Subcutaneous adipose tissue (tissue), 4 donors: Measurements from ENCODE around the gene WSB1. TPM values are rescaled to one million over a fixed set of nuclear protein-coding genes. Genes with fewer than 3 reads are reported as not detected.

Experiments
- CTCF ChIP-seq: fragments of 450-650 bp; IDR thresholded peaks from one replicate; pipeline ENCODE4 v1.5.1; 2016; ENCODE audit warnings: low read depth, mild to moderate bottlenecking, control low read depth, antibody characterized with exemption, moderate library complexity
- total RNA-seq, 4 donors: library from RNA; depleted of rRNA; stranded (reverse); fragments of >200 nt; gene quantifications; one replicate each; pipeline ENCODE4 v1.1.0, GENCODE V29; 2016

The WSB1 gene
- total RNA-seq, 4 donors from 2014 or later, result 134 to 187 (median 158) TPM

GRCh38 chr17:27268394-27269085 is 25.4 kb upstream of the WSB1 start:
- no peak for TF ChIP-seq CTCF

GRCh38 chr17:27269201-27269600 is 24.7 kb upstream of the WSB1 start:
- TF ChIP-seq CTCF, result no peak

- TF ChIP-seq CTCF, result no peak
Measured at GRCh38 chr17:27269974-27270373, 23.9 kb upstream of the WSB1 start.

- TF ChIP-seq CTCF, result no peak
Measured at GRCh38 chr17:27276653-27277156, 17.2 kb upstream of the WSB1 start.

- no peak for TF ChIP-seq CTCF
Measured at GRCh38 chr17:27280527-27280926, 13.4 kb upstream of the WSB1 start.

GRCh38 chr17:27281438-27281837 is 12.5 kb upstream of the WSB1 start:
- no peak for TF ChIP-seq CTCF

- no peak for TF ChIP-seq CTCF
Measured at GRCh38 chr17:27282054-27282551, 11.8 kb upstream of the WSB1 start.
